SH-SY5Y (cell line): Measurements from ENCODE around the gene HFM1.

Source experiments
- GATA2 ChIP-seq: IDR thresholded peaks from 2 replicates; pipeline ENCODE4 v1.6.1; 2011; ENCODE audit warnings: mild to moderate bottlenecking, low read depth, low read length
- GATA3 ChIP-seq: IDR thresholded peaks from 2 replicates; pipeline ENCODE4 v1.6.1; 2011; ENCODE audit warnings: low read depth, mild to moderate bottlenecking, low read length, moderate library complexity

GRCh38 chr1:91281782-91282181 is 122.9 kb downstream of the HFM1 start:
- no peak for TF ChIP-seq GATA3
- no peak for TF ChIP-seq GATA2
